Cardiac muscle cell (in vitro differentiated cells and primary cell): ENCODE measurements around the gene USP9X. TPM values are rescaled to one million over a fixed set of nuclear protein-coding genes. Genes with fewer than 3 reads are reported as not detected.
"Not testable (repeated sequence)": the region's sequence is repeated elsewhere in the genome, so short reads cannot be mapped to it uniquely, and the experiment has no call there.

ENCODE experiments used
- DNase-seq, 2 donors: peaks; one replicate each; pipeline versions ENCODE4 v3.0.0 to v3.0.0-alpha.2; 2010 to 2017; ENCODE audit warnings: low read depth in 1 of 2, low spot score in 1 of 2
- H3K27ac ChIP-seq: fragments of 200-600 bp; sonication (generic); 2 replicates; pipeline ENCODE4 v1.5.1; 2016
- H3K27me3 ChIP-seq: fragments of 200-600 bp; sonication (generic); 2 replicates; pipeline ENCODE4 v1.6.0; 2016; ENCODE audit warnings: control low read depth
- H3K36me3 ChIP-seq: fragments of 200-600 bp; sonication (generic); 2 replicates; pipeline ENCODE4 v1.5.1; 2016; ENCODE audit warnings: control low read depth
- H3K4me1 ChIP-seq: fragments of 200-600 bp; sonication (generic); 2 replicates; pipeline ENCODE4 v1.8.1; 2017; ENCODE audit warnings: low read depth, mild to moderate bottlenecking, mixed run types
- H3K4me3 ChIP-seq: fragments of 200-600 bp; sonication (generic); 2 replicates; pipeline ENCODE4 v1.5.1; 2016; ENCODE audit warnings: mild to moderate bottlenecking
- H3K9me3 ChIP-seq: fragments of 200-600 bp; sonication (generic); 2 replicates; pipeline ENCODE4 v1.5.1; 2017; ENCODE audit warnings: low read depth, mild to moderate bottlenecking, control low read depth
- polyA plus RNA-seq: library from polyadenylated mRNA; unstranded; fragments of >200 nt; fragmentation: Nextera tagmentation; extraction: Ambion mirVana; gene quantifications from 2 replicates; pipeline ENCODE4 v1.2.1, GENCODE V29; 2016
- total RNA-seq: library from RNA; depleted of rRNA; stranded (reverse); fragments of >200 nt; gene quantifications from 2 replicates; pipeline ENCODE4 v1.2.3, GENCODE V29; 2016
- TF ChIP-seq, protein P1 (sequence below): IDR thresholded peaks from 2 replicates; pipeline ENCODE4 v1.5.1; 2012; ENCODE audit warnings: low read depth, mild to moderate bottlenecking, low read length

USP9X gene
- total and polyA plus RNA-seq, 2 experiments from 2014 or later, result 43.1 to 95.6 TPM

DNA sequence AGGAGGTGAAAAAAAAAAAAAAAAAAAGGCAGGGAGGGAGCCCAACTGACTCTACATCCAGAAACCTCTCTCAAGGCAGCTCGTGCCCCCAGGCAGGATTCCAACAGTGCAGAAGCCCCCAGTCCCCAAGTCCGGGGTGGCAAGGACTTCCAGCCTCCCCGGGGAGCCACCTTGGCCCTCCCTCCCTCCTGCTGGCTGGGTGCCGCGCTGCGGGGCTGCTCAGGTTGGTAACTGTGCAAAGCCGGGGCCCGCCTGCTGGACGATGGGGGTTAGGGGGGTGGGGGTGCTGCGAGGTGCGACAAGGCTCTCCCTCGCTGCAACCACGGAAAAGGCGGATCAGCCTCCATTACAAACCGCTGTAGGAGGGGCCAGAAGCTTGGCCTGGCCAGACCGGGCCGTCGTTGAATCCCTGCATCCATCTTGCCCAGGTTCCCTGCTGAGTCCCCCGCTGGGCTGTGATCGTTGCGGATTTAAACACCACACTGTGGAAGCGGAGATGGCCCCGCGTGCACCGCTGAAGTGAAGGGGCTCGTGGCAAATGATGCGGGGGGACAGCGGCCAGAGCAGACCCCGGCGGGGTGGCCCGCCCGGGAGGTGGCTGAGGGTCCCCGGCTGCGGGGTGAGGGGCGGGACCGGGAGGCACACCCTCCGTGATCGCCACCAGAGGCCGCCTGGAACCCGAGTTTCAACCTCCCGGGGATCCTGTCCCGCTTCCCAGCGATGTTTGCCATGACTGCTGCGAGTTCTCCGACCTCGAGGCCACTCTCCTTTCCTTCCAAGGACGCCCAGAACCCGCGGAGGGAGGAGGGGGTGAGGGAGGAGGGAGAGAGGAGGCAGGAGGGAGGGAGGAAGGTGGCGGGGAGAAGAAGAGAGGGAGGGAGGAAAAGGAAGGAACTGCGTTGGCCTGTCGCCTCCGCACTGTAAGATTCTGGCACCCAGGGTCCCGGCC is 190.7 kb downstream of the USP9X start:
- Histone ChIP-seq H3K27me3 (no peaks in the 10 kb centered on the region), H3K36me3 (no peaks in the 10 kb centered on the region), H3K9me3 (no peaks in the 10 kb centered on the region), H3K4me3 (peak overlapping the region; percentile 46), H3K27ac (no peak overlapping the region), H3K4me1 (no peaks in the 10 kb centered on the region)
- TF ChIP-seq, protein P1, sequence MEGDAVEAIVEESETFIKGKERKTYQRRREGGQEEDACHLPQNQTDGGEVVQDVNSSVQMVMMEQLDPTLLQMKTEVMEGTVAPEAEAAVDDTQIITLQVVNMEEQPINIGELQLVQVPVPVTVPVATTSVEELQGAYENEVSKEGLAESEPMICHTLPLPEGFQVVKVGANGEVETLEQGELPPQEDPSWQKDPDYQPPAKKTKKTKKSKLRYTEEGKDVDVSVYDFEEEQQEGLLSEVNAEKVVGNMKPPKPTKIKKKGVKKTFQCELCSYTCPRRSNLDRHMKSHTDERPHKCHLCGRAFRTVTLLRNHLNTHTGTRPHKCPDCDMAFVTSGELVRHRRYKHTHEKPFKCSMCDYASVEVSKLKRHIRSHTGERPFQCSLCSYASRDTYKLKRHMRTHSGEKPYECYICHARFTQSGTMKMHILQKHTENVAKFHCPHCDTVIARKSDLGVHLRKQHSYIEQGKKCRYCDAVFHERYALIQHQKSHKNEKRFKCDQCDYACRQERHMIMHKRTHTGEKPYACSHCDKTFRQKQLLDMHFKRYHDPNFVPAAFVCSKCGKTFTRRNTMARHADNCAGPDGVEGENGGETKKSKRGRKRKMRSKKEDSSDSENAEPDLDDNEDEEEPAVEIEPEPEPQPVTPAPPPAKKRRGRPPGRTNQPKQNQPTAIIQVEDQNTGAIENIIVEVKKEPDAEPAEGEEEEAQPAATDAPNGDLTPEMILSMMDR, result peak; percentile 43
- peak; percentile 73 to 80 for DNase-seq

DNA sequence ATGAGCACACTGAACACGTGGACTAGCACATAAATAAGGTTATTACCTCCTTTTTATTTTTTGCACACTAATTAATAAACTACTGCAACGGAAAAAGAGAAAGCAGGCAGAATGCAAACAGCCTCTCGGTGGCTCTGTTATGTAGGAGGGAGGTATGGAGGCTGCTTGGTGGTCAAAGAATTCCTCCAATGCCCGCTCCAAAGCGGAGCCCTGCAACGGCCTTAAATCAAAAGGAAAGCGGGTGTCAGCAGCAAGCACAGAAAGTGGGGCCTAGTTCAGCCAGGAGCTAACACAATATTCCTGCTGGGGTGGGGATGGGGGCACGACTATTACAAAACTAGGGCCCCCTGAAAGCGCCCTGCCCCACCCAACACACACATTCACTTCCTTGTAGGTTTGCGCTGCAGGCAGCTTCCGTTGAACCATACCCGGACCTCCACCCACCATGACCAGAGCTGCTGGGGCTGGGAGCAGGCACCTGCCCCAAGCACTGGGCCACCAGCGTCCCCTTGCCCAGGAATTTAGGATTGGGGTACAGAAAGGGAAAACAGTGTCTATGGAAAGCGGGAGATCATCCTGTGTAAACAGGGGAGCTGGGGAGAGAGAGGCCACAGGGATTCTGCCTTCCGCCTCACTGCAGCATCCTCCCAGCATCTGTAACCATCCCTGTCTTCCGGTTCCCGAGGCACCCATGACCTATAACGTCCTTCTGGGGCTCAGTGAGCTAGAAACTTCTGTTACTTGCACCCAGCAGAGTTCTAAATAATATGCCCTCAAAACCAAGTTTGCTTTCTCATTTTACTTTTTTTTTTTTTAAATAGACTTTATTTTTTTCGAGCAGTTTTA is 191.6 kb downstream of the USP9X start:
- peak overlapping the region; percentile 46 for H3K4me3 ChIP-seq
- no peak for DNase-seq
- no peaks in the 10 kb centered on the region for H3K9me3 ChIP-seq
- H3K27me3 ChIP-seq, result no peaks in the 10 kb centered on the region
- no peaks in the 10 kb centered on the region for H3K36me3 ChIP-seq
- H3K27ac ChIP-seq, result no peak overlapping the region
- no peaks in the 10 kb centered on the region for H3K4me1 ChIP-seq
- TF ChIP-seq, protein P1, result no peak

DNA sequence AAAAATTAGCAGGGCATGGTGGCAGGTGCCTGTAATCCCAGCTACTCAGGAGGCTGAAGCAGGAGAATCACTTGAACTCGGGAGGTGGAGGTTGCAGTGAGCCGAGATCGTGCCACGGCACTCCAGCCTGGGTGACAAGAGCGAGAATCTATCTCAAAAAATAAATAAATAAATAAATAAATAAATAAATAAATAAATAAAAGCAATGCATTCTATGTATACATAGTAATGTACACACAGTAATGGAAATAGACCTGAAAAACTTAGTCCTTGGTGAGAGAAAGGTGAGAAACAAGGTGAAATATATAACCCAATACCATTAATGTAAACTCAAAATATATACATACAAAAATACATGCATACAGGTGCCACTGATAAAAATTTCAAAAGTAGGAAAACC is 197.1 kb downstream of the USP9X start:
- H3K4me1 ChIP-seq, H3K9me3 ChIP-seq, DNase-seq, H3K27me3 ChIP-seq, H3K4me3 ChIP-seq, H3K27ac ChIP-seq, H3K36me3 ChIP-seq: not testable (repeated sequence)

DNA sequence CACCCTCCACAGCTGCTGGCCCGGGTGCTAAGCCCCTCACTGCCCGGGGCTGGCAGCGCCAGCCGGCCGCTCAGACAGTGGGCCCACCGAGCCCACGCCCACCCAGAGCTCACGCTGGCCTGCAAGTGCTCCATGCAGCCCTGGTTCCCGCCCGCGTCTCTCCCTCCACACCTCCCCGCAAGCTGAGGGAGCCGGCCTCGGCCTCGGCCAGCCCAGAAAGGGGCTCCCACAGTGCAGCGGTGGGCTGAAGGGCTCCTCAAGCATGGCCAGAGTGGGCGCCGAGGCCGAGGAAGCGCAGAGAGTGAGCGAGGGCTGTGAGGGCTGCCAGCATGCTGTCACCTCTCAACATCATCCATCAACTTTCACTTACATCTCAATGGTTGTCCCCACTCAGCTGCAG is 200.7 kb downstream of the USP9X start:
- not testable (repeated sequence) for H3K27me3 ChIP-seq, H3K36me3 ChIP-seq, H3K9me3 ChIP-seq, DNase-seq, H3K4me1 ChIP-seq, H3K27ac ChIP-seq, H3K4me3 ChIP-seq

Other genes with a start within 250 kb of the USP9X start
- 140 and 161 TPM in 2 replicates for gene DDX3X, start 248.7 kb downstream of the USP9X start, total RNA-seq
- gene DDX3X, start 248.7 kb downstream of the USP9X start, polyA plus RNA-seq, result 79.4 and 95.5 TPM in 2 replicates